Activated CD4-positive, alpha-beta T cell treated with anti-CD3 and anti-CD28 coated beads, Interleukin-2, amount 10 ng/mL, durations not matched to agents 7 days and 5 days (primary cell): ENCODE measurements around the gene LDB2. TPM values are rescaled to one million over a fixed set of nuclear protein-coding genes. Genes with fewer than 3 reads are reported as not detected.

Source experiments
- CTCF ChIA-PET: fragments of 350-600 bp; sonication (Branson Sonifier 250); formaldehyde crosslinking; loops from one replicate; lab custom pipeline; 2021; ENCODE audit warnings: antibody characterized with exemption; lab: Charles Lee
- POLR2A ChIA-PET: fragments of 350-600 bp; sonication (Branson Sonifier 250); formaldehyde crosslinking; loops from one replicate; lab custom pipeline; 2021; ENCODE audit warnings: antibody characterized with exemption; lab: Charles Lee
- DNase-seq: peaks from one replicate; pipeline ENCODE4 v3.0.0-alpha.2; 2020
- H3K27ac Mint-ChIP-seq: one replicate; pipeline ENCODE4 v1.8.0; 2021; ENCODE audit warnings: mild to moderate bottlenecking, moderate library complexity, mixed read lengths
- H3K27me3 Mint-ChIP-seq: one replicate; pipeline ENCODE4 v1.8.0; 2021; ENCODE audit warnings: mixed read lengths
- H3K36me3 Mint-ChIP-seq: one replicate; pipeline ENCODE4 v1.8.0; 2021; ENCODE audit warnings: low read depth, mixed read lengths
- H3K4me1 Mint-ChIP-seq: one replicate; pipeline ENCODE4 v1.8.0; 2021; ENCODE audit warnings: mixed read lengths
- H3K4me3 Mint-ChIP-seq: one replicate; pipeline ENCODE4 v1.8.0; 2021; ENCODE audit warnings: mild to moderate bottlenecking, moderate library complexity, mixed read lengths
- H3K9me3 Mint-ChIP-seq: one replicate; pipeline ENCODE4 v1.8.0; 2021; ENCODE audit warnings: mixed read lengths
- total RNA-seq, 2 experiments: library from RNA; stranded (reverse); gene quantifications; one replicate each; pipeline ENCODE4 v1.2.3, GENCODE V29; 2021

The LDB2 gene
- total RNA-seq, 2 experiments from 2014 or later, result not detected

DNA sequence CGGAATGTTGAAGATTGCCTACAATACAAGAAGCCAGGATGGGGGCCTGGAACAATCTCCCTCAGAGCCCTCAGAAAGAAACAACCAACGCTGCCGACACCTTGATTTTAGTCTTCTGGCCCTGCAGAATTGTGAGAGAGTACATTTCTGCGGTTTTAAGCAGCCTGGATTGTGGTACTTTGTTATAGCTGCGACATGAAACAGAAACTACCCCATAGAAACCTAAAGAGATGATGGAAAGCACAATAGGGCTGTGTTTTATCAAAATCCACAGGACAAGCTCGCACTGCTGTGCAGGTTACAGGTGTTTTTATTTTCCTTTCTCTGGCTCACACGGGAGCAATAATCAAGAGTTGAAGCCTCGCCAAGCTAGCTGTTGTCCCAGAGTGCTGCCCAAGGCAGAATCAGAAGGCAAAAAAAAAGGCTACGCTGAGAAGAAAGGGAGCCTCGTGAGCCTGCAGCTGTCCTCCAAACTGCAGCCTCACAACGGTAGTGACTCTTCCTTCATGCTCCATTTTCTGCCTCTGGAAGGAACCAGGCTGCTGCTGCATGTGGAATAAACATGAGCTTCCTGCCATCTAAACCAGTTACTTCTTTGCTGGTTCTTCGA is 232.4 kb downstream of the LDB2 start:
- DNase-seq, result no peak
- Mint-ChIP-seq H3K9me3 (no peaks in the 10 kb centered on the region), H3K27me3 (no peaks in the 10 kb centered on the region), H3K27ac (no peak overlapping the region), H3K4me1 (no peaks in the 10 kb centered on the region), H3K36me3 (no peaks in the 10 kb centered on the region), H3K4me3 (no peak overlapping the region)
- CTCF ChIA-PET, result no interaction called here
- POLR2A ChIA-PET, result no interaction called here

DNA sequence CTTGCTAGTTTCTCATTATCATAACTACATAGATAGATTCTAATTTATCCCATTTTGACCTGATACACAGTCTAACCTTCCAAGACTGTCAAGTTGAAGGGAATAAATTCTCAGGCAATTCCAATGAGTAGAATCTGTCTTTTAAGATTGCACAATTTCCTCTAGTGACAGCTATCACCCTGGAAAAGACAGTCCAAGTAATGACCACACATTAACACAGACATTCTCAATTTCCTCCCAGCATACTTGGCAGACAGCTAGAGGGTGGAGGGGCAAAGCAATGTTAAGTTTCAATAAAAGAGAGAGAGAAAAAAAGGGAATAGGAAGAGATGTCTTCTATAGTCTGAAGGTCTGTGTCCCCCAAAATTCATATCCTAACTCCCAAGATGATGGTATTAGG is 234.7 kb downstream of the LDB2 start:
- H3K27me3 Mint-ChIP-seq, result no peaks in the 10 kb centered on the region
- no peak overlapping the region for H3K4me3 Mint-ChIP-seq
- no peaks in the 10 kb centered on the region for H3K9me3 Mint-ChIP-seq
- no peaks in the 10 kb centered on the region for H3K4me1 Mint-ChIP-seq
- POLR2A ChIA-PET, result no interaction called here
- no peak overlapping the region for H3K27ac Mint-ChIP-seq
- CTCF ChIA-PET, result no interaction called here
- no peak for DNase-seq
- H3K36me3 Mint-ChIP-seq, result no peaks in the 10 kb centered on the region

DNA sequence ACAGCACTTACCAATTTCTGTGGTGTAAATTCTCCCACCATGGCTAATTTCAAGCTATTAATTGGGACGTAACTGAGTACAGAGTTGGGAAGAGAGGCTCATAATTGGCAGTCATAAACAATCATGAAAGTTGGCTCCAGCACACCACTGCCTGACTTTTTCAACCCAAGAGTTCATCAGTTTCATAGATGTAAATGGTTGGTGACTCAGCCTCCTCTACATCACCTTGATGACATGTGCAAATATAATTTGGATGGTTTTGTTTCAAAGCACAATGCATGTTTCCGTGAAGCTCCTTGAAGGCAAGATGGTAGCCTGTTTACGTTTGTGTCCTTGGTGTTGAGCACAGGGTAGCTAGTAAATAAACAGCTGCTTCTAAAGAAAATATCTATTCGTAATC is 235.1 kb downstream of the LDB2 start:
- H3K4me3 Mint-ChIP-seq, result no peak overlapping the region
- H3K9me3 Mint-ChIP-seq, result no peaks in the 10 kb centered on the region
- no peaks in the 10 kb centered on the region for H3K27me3 Mint-ChIP-seq
- ChIA-PET POLR2A (no interaction called here), CTCF (no interaction called here)
- no peak for DNase-seq
- no peaks in the 10 kb centered on the region for H3K4me1 Mint-ChIP-seq
- H3K27ac Mint-ChIP-seq, result no peak overlapping the region
- H3K36me3 Mint-ChIP-seq, result no peaks in the 10 kb centered on the region

DNA sequence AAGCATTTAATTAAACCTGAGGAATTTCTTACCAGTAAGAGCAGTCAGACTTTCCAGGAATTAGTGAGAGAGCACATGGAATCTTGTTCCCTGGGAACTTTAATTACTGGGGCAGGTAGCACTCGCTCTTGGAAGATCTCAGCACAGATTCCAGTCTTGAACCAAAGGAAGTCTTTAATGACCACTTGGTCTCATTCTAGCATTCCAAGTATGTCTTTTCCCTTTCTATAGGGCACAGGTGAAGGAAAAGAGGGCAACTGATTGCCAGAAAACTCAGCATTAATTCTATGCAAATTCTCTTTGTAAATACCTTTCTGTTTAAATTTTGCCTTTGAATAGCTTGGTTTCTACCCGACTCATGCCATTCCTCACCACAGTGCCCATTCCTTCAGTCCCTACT is 236.6 kb downstream of the LDB2 start:
- Mint-ChIP-seq H3K4me3 (no peak overlapping the region), H3K36me3 (no peaks in the 10 kb centered on the region), H3K27me3 (no peaks in the 10 kb centered on the region), H3K4me1 (no peaks in the 10 kb centered on the region), H3K9me3 (no peaks in the 10 kb centered on the region), H3K27ac (no peak overlapping the region)
- ChIA-PET POLR2A (no interaction called here), CTCF (no interaction called here)
- no peak for DNase-seq

DNA sequence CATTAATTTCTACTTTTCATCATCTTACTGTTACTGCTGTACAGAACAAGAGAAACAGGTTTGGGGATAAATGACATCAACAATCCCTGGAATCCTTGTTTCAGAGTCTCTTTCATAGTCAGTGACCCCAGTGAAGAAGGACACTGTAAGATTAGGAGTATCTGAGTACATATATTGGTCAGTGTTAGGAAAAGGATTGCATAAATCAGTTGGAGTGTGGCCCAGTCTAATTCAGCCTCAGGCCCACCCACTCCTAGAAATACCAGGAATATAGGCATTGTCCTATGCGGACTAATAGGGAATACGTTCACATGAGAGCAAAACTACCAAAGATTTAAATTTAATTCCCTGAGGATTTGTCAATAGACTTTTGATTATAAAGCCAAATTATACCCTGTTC is 237.8 kb downstream of the LDB2 start:
- Mint-ChIP-seq H3K27me3 (no peaks in the 10 kb centered on the region), H3K4me1 (no peaks in the 10 kb centered on the region), H3K27ac (no peak overlapping the region), H3K36me3 (no peaks in the 10 kb centered on the region), H3K4me3 (no peak overlapping the region), H3K9me3 (no peaks in the 10 kb centered on the region)
- DNase-seq, result no peak
- POLR2A ChIA-PET, result no interaction called here
- CTCF ChIA-PET, result no interaction called here

DNA sequence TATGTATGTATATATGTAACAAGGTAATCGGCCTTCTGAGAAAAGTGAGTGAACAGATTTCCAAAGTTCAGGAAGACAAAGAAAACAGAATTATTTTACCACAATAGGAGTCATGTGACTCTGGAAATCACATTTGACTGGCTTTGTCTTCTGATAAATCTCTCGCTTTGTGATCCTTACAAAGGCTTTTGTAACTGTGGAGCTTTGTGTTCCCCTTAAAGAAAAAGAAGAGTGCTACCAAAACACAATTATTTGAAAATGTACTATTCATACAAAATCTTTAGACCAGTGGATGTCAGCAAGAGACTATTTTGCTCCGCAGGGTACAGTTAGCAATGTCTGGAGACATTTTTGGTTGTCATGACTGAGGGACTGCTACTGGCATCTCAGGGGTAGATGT is 238.8 kb downstream of the LDB2 start:
- Mint-ChIP-seq H3K27me3 (no peaks in the 10 kb centered on the region), H3K9me3 (no peaks in the 10 kb centered on the region), H3K4me3 (no peak overlapping the region), H3K36me3 (no peaks in the 10 kb centered on the region), H3K27ac (no peak overlapping the region), H3K4me1 (no peaks in the 10 kb centered on the region)
- ChIA-PET POLR2A (no interaction called here), CTCF (no interaction called here)
- DNase-seq, result no peak

DNA sequence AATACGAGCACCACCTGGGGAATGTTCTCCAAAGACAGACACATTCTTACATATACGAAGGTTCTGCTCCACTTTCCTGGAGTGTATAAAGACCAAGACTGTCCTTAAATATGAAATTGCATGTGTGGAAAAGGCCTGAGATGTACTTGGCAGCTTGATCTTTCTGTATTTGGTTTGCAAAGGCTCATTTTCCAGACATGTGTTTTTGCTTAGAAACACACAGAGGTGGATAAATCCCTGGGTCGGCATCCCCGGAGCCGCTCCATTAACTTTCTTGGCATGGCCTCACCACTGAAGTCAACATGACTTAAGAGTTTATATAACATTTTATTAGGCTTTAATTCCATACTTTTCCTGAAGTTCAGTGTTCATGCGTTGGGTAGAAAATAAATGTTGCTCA is 239.4 kb downstream of the LDB2 start:
- H3K9me3 Mint-ChIP-seq, result no peaks in the 10 kb centered on the region
- no peaks in the 10 kb centered on the region for H3K36me3 Mint-ChIP-seq
- H3K27ac Mint-ChIP-seq, result no peak overlapping the region
- POLR2A ChIA-PET, result no interaction called here
- H3K4me3 Mint-ChIP-seq, result no peak overlapping the region
- DNase-seq, result no peak
- no peaks in the 10 kb centered on the region for H3K27me3 Mint-ChIP-seq
- H3K4me1 Mint-ChIP-seq, result no peaks in the 10 kb centered on the region
- CTCF ChIA-PET, result no interaction called here

DNA sequence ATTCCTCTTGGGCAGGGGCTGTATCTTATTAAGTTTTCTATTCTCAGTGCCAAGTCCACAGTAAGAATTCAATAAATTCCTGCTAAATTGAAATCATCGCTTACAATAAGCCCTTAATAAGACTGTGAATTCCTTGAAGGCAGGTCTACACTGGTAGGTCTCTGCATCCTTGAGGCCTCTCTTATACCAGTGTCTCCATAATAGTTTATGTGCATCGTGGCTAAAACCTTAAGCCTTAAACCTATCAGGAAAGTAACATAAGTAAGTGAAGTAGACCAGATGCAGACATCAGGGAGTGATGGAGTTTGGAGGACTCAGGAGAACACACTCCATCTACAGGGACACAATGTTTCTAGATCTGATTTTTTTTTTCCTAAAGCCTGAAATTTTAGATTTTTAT is 240.3 kb downstream of the LDB2 start:
- no peak overlapping the region for H3K4me3 Mint-ChIP-seq
- H3K27ac Mint-ChIP-seq, result no peak overlapping the region
- no peaks in the 10 kb centered on the region for H3K4me1 Mint-ChIP-seq
- POLR2A ChIA-PET, result no interaction called here
- DNase-seq, result no peak
- no peaks in the 10 kb centered on the region for H3K27me3 Mint-ChIP-seq
- H3K9me3 Mint-ChIP-seq, result no peaks in the 10 kb centered on the region
- H3K36me3 Mint-ChIP-seq, result no peaks in the 10 kb centered on the region
- CTCF ChIA-PET, result no interaction called here

DNA sequence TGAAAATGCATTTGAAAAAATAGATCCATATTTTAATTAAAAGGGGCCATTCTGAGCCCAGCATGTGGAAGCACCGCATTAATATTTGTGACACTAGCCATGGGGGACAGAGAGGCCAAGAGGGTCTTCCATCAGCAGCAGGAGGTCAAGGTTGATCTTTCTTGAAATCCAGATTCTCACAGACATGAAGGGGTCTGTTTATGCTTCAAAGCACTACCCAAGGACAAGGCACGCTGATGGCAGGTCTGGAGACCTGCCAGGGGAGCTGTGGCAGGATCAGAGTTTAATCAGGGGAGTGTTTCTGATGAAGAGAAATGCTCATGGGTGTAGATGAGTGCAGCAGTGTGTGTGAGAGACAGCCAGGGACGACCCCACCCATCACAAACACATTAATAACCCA is 243.3 kb downstream of the LDB2 start:
- CTCF ChIA-PET, result no interaction called here
- Mint-ChIP-seq H3K36me3 (no peaks in the 10 kb centered on the region), H3K4me3 (no peak overlapping the region), H3K9me3 (no peaks in the 10 kb centered on the region), H3K4me1 (no peaks in the 10 kb centered on the region), H3K27me3 (no peaks in the 10 kb centered on the region), H3K27ac (no peak overlapping the region)
- POLR2A ChIA-PET, result no interaction called here
- no peak for DNase-seq

DNA sequence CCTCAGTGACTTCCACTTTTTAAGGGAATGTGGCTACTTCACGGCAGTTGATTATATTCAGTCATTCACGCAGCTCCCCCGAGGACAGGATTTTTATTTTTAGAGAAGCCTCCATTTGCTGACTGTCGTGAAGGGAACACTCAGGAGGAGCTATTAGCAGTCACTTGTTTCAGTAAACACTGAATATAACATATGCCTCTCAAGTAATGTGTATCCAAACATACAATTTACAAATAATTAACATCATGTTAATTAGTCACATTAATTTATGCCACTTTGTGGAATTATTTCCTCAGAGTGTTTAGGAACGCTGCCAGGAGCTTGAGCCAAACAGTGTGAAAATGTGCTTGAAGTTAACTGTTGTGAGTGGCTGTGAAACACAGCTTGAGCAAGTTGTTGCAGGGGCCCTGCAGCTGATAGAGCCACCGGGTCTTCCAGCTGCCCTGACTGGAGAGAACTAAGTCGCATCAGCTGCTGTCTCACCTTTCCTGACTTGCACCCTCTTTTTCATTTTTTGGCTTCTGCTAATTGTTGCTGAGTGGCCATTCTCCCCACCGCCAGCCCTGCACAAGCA is 245.6 kb downstream of the LDB2 start:
- Mint-ChIP-seq H3K27me3 (no peaks in the 10 kb centered on the region), H3K36me3 (no peaks in the 10 kb centered on the region), H3K4me3 (no peak overlapping the region), H3K27ac (no peak overlapping the region), H3K4me1 (no peaks in the 10 kb centered on the region), H3K9me3 (no peaks in the 10 kb centered on the region)
- ChIA-PET POLR2A (no interaction called here), CTCF (no interaction called here)
- DNase-seq, result no peak

DNA sequence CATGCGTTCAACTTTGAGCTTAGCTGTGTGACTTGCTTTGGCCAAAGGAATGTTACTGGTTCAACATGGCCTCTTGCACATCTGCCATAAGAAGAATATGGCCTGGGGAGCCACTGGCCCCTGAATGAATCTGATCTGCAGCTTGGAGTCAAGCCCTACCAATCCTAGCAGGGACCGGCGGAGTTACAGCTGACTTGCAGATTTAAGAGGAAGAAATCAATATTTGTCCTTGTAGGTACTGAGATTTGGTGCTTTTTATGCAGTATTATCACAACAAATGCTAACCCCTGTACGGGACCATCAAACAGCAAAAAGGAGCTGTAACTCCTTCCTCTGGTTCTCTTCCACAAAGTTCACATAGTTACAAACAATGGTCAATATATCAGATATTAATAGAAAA is 252.0 kb downstream of the LDB2 start:
- Mint-ChIP-seq H3K36me3 (no peaks in the 10 kb centered on the region), H3K4me1 (no peaks in the 10 kb centered on the region), H3K27ac (no peak overlapping the region), H3K27me3 (no peaks in the 10 kb centered on the region), H3K4me3 (no peak overlapping the region), H3K9me3 (no peaks in the 10 kb centered on the region)
- no peak for DNase-seq
- ChIA-PET CTCF (no interaction called here), POLR2A (no interaction called here)

DNA sequence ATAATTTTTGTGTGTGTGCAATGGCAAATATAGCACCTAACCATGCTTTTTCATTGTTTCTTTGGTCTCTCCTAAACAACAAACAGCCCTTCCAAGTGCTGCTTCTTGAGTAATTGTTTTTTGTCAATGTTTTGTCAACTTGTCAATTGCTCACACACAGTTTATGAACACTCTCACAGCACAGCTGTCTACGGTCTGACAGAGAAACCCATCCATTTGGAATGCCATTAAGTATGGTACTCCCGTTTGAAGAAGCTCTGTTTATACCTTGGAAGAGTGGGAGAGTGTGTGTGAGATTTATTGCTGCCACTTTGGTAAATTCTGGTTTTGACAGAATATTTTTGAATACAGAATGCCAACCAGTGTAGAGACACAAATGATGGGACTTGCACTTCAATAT is 254.6 kb downstream of the LDB2 start:
- ChIA-PET CTCF (no interaction called here), POLR2A (no interaction called here)
- H3K9me3 Mint-ChIP-seq, result no peaks in the 10 kb centered on the region
- no peaks in the 10 kb centered on the region for H3K27me3 Mint-ChIP-seq
- H3K36me3 Mint-ChIP-seq, result no peaks in the 10 kb centered on the region
- H3K4me1 Mint-ChIP-seq, result no peaks in the 10 kb centered on the region
- H3K27ac Mint-ChIP-seq, result no peak overlapping the region
- no peak overlapping the region for H3K4me3 Mint-ChIP-seq
- DNase-seq, result no peak

DNA sequence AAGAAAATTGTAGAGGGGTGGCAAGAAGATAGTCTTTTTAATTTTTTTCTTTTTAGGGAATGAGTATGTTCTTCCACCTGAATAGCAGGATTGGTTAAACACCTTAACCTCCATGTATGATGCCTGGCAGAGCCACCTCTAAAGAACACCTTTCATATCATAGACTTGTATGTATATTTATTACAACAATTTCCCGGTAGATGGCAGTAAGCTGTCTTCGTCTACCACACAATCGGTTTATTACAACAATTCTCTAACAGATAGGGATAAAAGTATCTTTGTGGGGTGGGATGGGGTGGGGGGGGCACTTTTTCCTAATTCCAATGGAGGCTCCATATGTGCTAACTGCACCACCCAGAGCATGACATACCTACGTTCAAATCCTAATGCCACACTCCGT is 255.5 kb downstream of the LDB2 start:
- H3K27ac Mint-ChIP-seq, result no peak overlapping the region
- ChIA-PET POLR2A (no interaction called here), CTCF (no interaction called here)
- H3K36me3 Mint-ChIP-seq, result no peaks in the 10 kb centered on the region
- no peaks in the 10 kb centered on the region for H3K9me3 Mint-ChIP-seq
- DNase-seq, result no peak
- no peaks in the 10 kb centered on the region for H3K27me3 Mint-ChIP-seq
- H3K4me3 Mint-ChIP-seq, result no peak overlapping the region
- no peaks in the 10 kb centered on the region for H3K4me1 Mint-ChIP-seq

DNA sequence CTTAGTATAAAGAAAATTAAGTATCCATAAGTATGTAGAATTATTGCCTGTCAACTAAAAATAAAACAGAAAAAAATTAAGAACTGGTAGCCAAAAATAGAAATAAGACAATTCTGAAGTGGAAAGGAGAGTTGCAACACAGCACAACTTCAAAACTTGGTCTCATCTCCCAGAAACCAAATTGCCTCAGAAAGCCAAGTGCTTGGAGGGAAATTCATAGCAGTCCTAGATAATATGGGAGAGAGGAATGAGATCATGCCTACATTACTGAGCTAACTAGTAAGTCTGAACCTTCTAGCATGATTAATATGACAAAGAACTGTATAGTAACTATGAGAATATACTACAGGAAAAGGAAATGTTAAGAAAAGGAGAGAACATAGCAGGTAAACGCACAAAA is 256.5 kb downstream of the LDB2 start:
- no peaks in the 10 kb centered on the region for H3K4me1 Mint-ChIP-seq
- DNase-seq, result no peak
- POLR2A ChIA-PET, result no interaction called here
- CTCF ChIA-PET, result no interaction called here
- no peak overlapping the region for H3K4me3 Mint-ChIP-seq
- H3K36me3 Mint-ChIP-seq, result no peaks in the 10 kb centered on the region
- H3K27ac Mint-ChIP-seq, result no peak overlapping the region
- no peaks in the 10 kb centered on the region for H3K9me3 Mint-ChIP-seq
- H3K27me3 Mint-ChIP-seq, result no peaks in the 10 kb centered on the region
